ENCODE results near the gene GLCE.

Gene GLCE

GRCh38 chr15:69305204-69305931 lies 144.9 kb downstream of the GLCE start:
- H3K4me3 ChIP-seq (ENCODE audit: low read length) = no peak overlapping the region
- DNase-seq (ENCODE audit: low read depth, low spot score) = no peak

- no peak for DNase-seq (ENCODE audit: low read depth, low spot score)
Observed at GRCh38 chr15:69305933-69306568, 145.6 kb downstream of the GLCE start.

GRCh38 chr15:69307939-69308338 lies 147.5 kb downstream of the GLCE start:
- no peak overlapping the region for H3K4me3 ChIP-seq (ENCODE audit: low read length)

More at GRCh38 chr15:69305933-69306568, 145.6 kb downstream of the GLCE start:
- H3K4me3 ChIP-seq (ENCODE audit: low read length) = no peak overlapping the region

GRCh38 chr15:69308949-69309348 lies 148.5 kb downstream of the GLCE start:
- DNase-seq (ENCODE audit: low read depth, low spot score) = no peak
- no peak overlapping the region for H3K4me3 ChIP-seq (ENCODE audit: low read length)

More at GRCh38 chr15:69307939-69308338, 147.5 kb downstream of the GLCE start:
- no peak for DNase-seq (ENCODE audit: low read depth, low spot score)

- H3K4me3 ChIP-seq (ENCODE audit: low read length) = no peak overlapping the region
- DNase-seq (ENCODE audit: low read depth, low spot score) = no peak
Observed at GRCh38 chr15:69311319-69311721, 150.9 kb downstream of the GLCE start.

- no peak overlapping the region for H3K4me3 ChIP-seq (ENCODE audit: low read length)
- no peak for DNase-seq (ENCODE audit: low read depth, low spot score)
Observed at GRCh38 chr15:69313432-69314000, 153.1 kb downstream of the GLCE start.

GRCh38 chr15:69314131-69314530 lies 153.7 kb downstream of the GLCE start:
- DNase-seq (ENCODE audit: low read depth, low spot score) = no peak
- H3K4me3 ChIP-seq (ENCODE audit: low read length) = no peak overlapping the region

- no peak for DNase-seq (ENCODE audit: low read depth, low spot score)
- no peak overlapping the region for H3K4me3 ChIP-seq (ENCODE audit: low read length)
Observed at GRCh38 chr15:69314736-69315135, 154.3 kb downstream of the GLCE start.

GRCh38 chr15:69315402-69316110 lies 155.1 kb downstream of the GLCE start:
- no peak for DNase-seq (ENCODE audit: low read depth, low spot score)
- H3K4me3 ChIP-seq (ENCODE audit: low read length) = no peak overlapping the region

GRCh38 chr15:69316291-69316690 lies 155.9 kb downstream of the GLCE start:
- H3K4me3 ChIP-seq (ENCODE audit: low read length) = no peak overlapping the region
- no peak for DNase-seq (ENCODE audit: low read depth, low spot score)

GRCh38 chr15:69317392-69317841 lies 157.0 kb downstream of the GLCE start:
- DNase-seq (ENCODE audit: low read depth, low spot score) = no peak
- H3K4me3 ChIP-seq (ENCODE audit: low read length) = no peak overlapping the region

GRCh38 chr15:69318033-69318432 lies 157.6 kb downstream of the GLCE start:
- no peak for DNase-seq (ENCODE audit: low read depth, low spot score)
- no peak overlapping the region for H3K4me3 ChIP-seq (ENCODE audit: low read length)

- no peak overlapping the region for H3K4me3 ChIP-seq (ENCODE audit: low read length)
- DNase-seq (ENCODE audit: low read depth, low spot score) = peak; percentile 6
Observed at GRCh38 chr15:69319384-69320375, 159.2 kb downstream of the GLCE start.

GRCh38 chr15:69320977-69321554 lies 160.6 kb downstream of the GLCE start:
- DNase-seq (ENCODE audit: low read depth, low spot score) = peak; percentile 67
- H3K4me3 ChIP-seq (ENCODE audit: low read length) = no peak overlapping the region

All from Jurkat, Clone E6-1 (cell line).